NCI-H774 (cell line): ENCODE measurements around the gene IFNGR1.
"Not testable (repeated sequence)": the region's sequence is repeated elsewhere in the genome, so short reads cannot be mapped to it uniquely, and the experiment has no call there.

Experiments
- DNase-seq: peaks from one replicate; lab custom pipeline; 2025; lab: John Stamatoyannopoulos, UW

The IFNGR1 gene

GRCh38 chr6:137235686-137236085, 16.5 kb upstream of the IFNGR1 start:
- no peak for DNase-seq

GRCh38 chr6:137233911-137234863, 15.0 kb upstream of the IFNGR1 start:
- no peak for DNase-seq

- no peak for DNase-seq
Observed at GRCh38 chr6:137231895-137232294, 12.7 kb upstream of the IFNGR1 start.

GRCh38 chr6:137230956-137231555, 11.9 kb upstream of the IFNGR1 start:
- no peak for DNase-seq

GRCh38 chr6:137230547-137230946, 11.4 kb upstream of the IFNGR1 start:
- no peak for DNase-seq

GRCh38 chr6:137229075-137229759, 10.0 kb upstream of the IFNGR1 start:
- DNase-seq, result no peak

- DNase-seq, result no peak
Observed at GRCh38 chr6:137227871-137228302, 8.7 kb upstream of the IFNGR1 start.

GRCh38 chr6:137226697-137227096, 7.5 kb upstream of the IFNGR1 start:
- no peak for DNase-seq

GRCh38 chr6:137224799-137225198, 5.6 kb upstream of the IFNGR1 start:
- DNase-seq, result no peak

- DNase-seq, result no peak
Observed at GRCh38 chr6:137223370-137224131, 4.4 kb upstream of the IFNGR1 start.

GRCh38 chr6:137222381-137222780, 3.2 kb upstream of the IFNGR1 start:
- no peak for DNase-seq

GRCh38 chr6:137219664-137220252, 573 bp upstream of the IFNGR1 start:
- DNase-seq, result no peak

GRCh38 chr6:137218473-137218916, 690 bp downstream of the IFNGR1 start:
- no peak for DNase-seq

GRCh38 chr6:137217801-137218472, 1.2 kb downstream of the IFNGR1 start:
- DNase-seq, result no peak

GRCh38 chr6:137216875-137217553, 2.2 kb downstream of the IFNGR1 start:
- no peak for DNase-seq

GRCh38 chr6:137216106-137216505, 3.1 kb downstream of the IFNGR1 start:
- DNase-seq, result no peak

GRCh38 chr6:137215630-137216029, 3.6 kb downstream of the IFNGR1 start:
- DNase-seq, result not testable (repeated sequence)

- no peak for DNase-seq
Observed at GRCh38 chr6:137214931-137215330, 4.3 kb downstream of the IFNGR1 start.

GRCh38 chr6:137213813-137214212, 5.4 kb downstream of the IFNGR1 start:
- no peak for DNase-seq

- DNase-seq, result no peak
Observed at GRCh38 chr6:137213331-137213740, 5.8 kb downstream of the IFNGR1 start.
